ENCODE results near the gene NKIRAS1. TPM values are rescaled to one million over a fixed set of nuclear protein-coding genes. Genes with fewer than 3 reads are reported as not detected.
A peak's percentile ranks its signal among the peaks of the same experiment; 100 is the strongest.

Gene NKIRAS1
- total and polyA plus RNA-seq, 7 experiments from 2014 or later = 2.2 to 6.4 (median 3.6) TPM

DNA sequence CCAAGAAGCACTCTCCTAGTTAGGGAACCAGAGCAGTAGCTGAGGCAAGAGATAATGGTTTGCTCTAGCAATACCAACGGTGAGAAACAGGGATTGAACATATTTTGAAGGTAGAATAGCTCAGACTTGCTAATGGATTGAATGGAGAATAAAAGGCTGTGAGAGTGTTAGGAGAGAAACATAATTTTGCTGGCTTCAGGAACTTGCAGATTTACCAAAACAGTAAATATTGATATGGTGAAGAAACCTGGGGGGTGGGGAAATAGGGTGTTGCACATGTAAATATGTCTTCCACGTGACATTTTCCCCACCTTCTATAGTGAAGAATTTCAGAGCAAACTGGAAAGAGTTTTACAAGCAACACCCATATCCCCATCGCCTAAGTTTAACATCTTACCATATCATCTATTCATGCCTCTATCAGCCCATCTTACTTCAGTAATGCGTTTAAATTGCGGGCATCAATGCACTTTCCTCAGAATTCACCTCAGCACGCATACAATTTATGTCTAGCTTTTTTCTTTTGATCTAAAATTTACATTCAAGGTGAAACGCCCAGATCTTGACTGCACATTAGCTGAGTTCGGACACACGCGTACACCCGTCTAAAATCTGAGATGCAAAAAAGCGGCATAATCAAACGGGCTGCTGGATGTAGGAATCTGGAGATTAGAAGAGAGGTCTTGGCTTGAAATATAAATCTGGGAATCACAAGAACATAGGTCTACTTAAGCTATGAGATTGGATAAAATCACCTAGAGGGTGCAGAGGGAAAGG, 27.4 kb upstream of the NKIRAS1 start:
- Histone ChIP-seq H3K9me3 (ENCODE audit: control insufficient read depth in 2 of 3, low read length in 3 of 3) (no peaks in the 10 kb centered on the region), H3K27me3 (ENCODE audit: control insufficient read depth in 2 of 2, insufficient read depth in 2 of 2, low read length in 2 of 2) (no peaks in the 10 kb centered on the region), H3K4me3 (ENCODE audit: low read length) (peak overlapping the region; percentile 13), H3K4me1 (ENCODE audit: control insufficient read depth in 2 of 2, insufficient read depth in 2 of 2, low read length in 2 of 2) (peaks cover 14 to 18% of the 10 kb centered on the region in 2 donors), H3K27ac (ENCODE audit: low read depth, low read length) (peak overlapping the region; percentile 81), H3K36me3 (ENCODE audit: control insufficient read depth in 2 of 3, insufficient read depth in 3 of 3, low read length in 3 of 3) (no peaks in the 10 kb centered on the region)
- Mint-ChIP-seq H3K4me3 (peak overlapping the region; percentile 66 to 91 (median 86)), H3K27ac (peak overlapping the region; percentile 74 to 95 (median 89)), H3K4me1 (peaks cover 14 to 42% (median 28%) of the 10 kb centered on the region in 7 donors), H3K9me3 (peaks cover 0 to 1% (median 0%) of the 10 kb centered on the region in 11 donors), H3K36me3 (peaks cover 0 to 5% (median 3%) of the 10 kb centered on the region in 5 donors), H3K27me3 (peaks cover 0 to 45% (median 0%) of the 10 kb centered on the region in 5 donors)
- intact Hi-C loops (cut with micrococcal nuclease) = loop anchor here (2.0 to 10.0 kb wide), 3 partner anchors 739 to 1839 kb away; partner anchors contain the start of genes NGLY1 (in 1 of the 2), TOP2B (in 1 of the 2) and UBE2E2 (in 1 of the 2)
- ChIA-PET POLR2A (interaction anchor here (0.8 to 5.3 kb wide), 2 partner anchors 20 to 25 kb away, joined by 3 to 86 read pairs; partner anchors contain the start of genes NKIRAS1 and RPL15), CTCF (interaction anchor here (1.1 kb wide), 1 partner anchor 28 kb away, joined by 3 read pairs; the partner anchor contains the start of genes NKIRAS1 and RPL15)
- DNase-seq (peak in 4 of 9 donors; percentile 11 to 33 (median 24)), ATAC-seq (no peak)

DNA sequence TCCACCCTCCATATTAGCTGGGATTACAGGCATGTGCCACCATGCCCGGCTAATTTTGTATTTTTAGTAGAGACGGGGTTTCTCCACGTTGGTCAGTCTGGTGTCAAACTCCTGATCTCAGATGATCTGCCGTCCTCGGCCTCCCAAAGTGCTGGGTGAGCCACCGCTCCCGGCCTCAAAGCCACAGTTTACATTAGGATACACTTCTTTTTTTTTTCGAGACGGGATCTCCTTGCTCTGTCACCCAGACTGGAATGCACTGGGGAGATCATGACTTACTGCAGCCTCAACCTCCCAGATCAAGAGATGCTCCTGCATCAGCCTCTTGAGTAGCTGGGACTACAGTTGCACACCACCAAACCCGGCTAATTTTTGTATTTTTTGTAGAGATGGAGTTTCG, 25.8 kb upstream of the NKIRAS1 start:
- Mint-ChIP-seq H3K4me3 (no peak overlapping the region), H3K27me3 (peaks cover 0 to 50% (median 0%) of the 10 kb centered on the region in 5 donors), H3K27ac (peak overlapping the region in 2 of 9 donors; percentile 12 to 57), H3K9me3 (peaks cover 0 to 7% (median 0%) of the 10 kb centered on the region in 11 donors), H3K36me3 (peaks cover 0 to 5% (median 0%) of the 10 kb centered on the region in 5 donors), H3K4me1 (peaks cover 11 to 25% (median 18%) of the 10 kb centered on the region in 7 donors)
- intact Hi-C loops (cut with micrococcal nuclease) = loop anchor here (10.0 kb wide), 2 partner anchors 738 to 1722 kb away; partner anchors contain the start of genes TOP2B (in 1 of the 2) and UBE2E2 (in 1 of the 2)
- Histone ChIP-seq H3K27ac (ENCODE audit: low read depth, low read length) (no peak overlapping the region), H3K4me3 (ENCODE audit: low read length) (no peak overlapping the region), H3K4me1 (ENCODE audit: control insufficient read depth in 2 of 2, insufficient read depth in 2 of 2, low read length in 2 of 2) (peaks cover 7 to 11% of the 10 kb centered on the region in 2 donors), H3K36me3 (ENCODE audit: control insufficient read depth in 2 of 3, insufficient read depth in 3 of 3, low read length in 3 of 3) (no peaks in the 10 kb centered on the region), H3K9me3 (ENCODE audit: control insufficient read depth in 2 of 3, low read length in 3 of 3) (no peaks in the 10 kb centered on the region), H3K27me3 (ENCODE audit: control insufficient read depth in 2 of 2, insufficient read depth in 2 of 2, low read length in 2 of 2) (no peaks in the 10 kb centered on the region)
- POLR2A ChIA-PET = interaction anchor here (5.3 kb wide), 1 partner anchor 24 kb away, joined by 86 read pairs; the partner anchor contains the start of genes NKIRAS1 and RPL15
- DNase-seq (no peak), ATAC-seq (no peak)
- CTCF ChIA-PET = no interaction called here

DNA sequence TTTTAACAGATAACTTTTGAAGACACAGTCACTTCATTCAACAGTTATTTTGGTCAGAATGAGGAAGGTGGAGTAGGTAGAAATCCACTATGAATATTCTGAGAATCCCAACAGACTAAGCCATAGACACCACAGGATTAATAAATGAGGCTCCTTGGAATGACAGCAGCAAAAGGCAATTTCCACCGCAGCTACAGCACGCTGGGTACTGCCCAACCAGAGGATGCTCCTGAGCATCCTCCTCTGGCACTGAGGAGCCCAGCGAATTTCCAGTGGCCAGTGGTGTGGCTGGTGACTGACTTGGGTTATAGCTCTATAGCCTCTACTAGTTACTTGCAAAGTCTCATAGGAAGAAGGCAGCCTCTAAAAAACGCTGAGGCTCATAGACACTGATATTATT, 24.6 kb upstream of the NKIRAS1 start:
- peaks cover 0 to 53% (median 0%) of the 10 kb centered on the region in 5 donors for H3K27me3 Mint-ChIP-seq
- Histone ChIP-seq H3K36me3 (ENCODE audit: control insufficient read depth in 2 of 3, insufficient read depth in 3 of 3, low read length in 3 of 3) (no peaks in the 10 kb centered on the region), H3K4me1 (ENCODE audit: control insufficient read depth in 2 of 2, insufficient read depth in 2 of 2, low read length in 2 of 2) (peaks cover 0 to under 1% of the 10 kb centered on the region in 2 donors), H3K27me3 (ENCODE audit: control insufficient read depth in 2 of 2, insufficient read depth in 2 of 2, low read length in 2 of 2) (no peaks in the 10 kb centered on the region), H3K27ac (ENCODE audit: low read depth, low read length) (no peak overlapping the region), H3K4me3 (ENCODE audit: low read length) (no peak overlapping the region), H3K9me3 (ENCODE audit: control insufficient read depth in 2 of 3, low read length in 3 of 3) (no peaks in the 10 kb centered on the region)
- ChIA-PET CTCF (no interaction called here), POLR2A (interaction anchor here (5.3 kb wide), 1 partner anchor 23 kb away, joined by 86 read pairs; the partner anchor contains the start of genes NKIRAS1 and RPL15)
- H3K4me1 Mint-ChIP-seq = peaks cover 7 to 14% (median 12%) of the 10 kb centered on the region in 7 donors
- no peak overlapping the region for H3K27ac Mint-ChIP-seq
- DNase-seq (no peak), ATAC-seq (no peak)
- no peak overlapping the region for H3K4me3 Mint-ChIP-seq
- peaks cover 0 to 5% (median 0%) of the 10 kb centered on the region in 5 donors for H3K36me3 Mint-ChIP-seq
- intact Hi-C loops (cut with micrococcal nuclease) = loop anchor here (10.0 kb wide), 2 partner anchors 737 to 1723 kb away; partner anchors contain the start of genes TOP2B (in 1 of the 2) and UBE2E2 (in 1 of the 2)
- H3K9me3 Mint-ChIP-seq = peaks cover 0 to 7% (median 0%) of the 10 kb centered on the region in 11 donors

DNA sequence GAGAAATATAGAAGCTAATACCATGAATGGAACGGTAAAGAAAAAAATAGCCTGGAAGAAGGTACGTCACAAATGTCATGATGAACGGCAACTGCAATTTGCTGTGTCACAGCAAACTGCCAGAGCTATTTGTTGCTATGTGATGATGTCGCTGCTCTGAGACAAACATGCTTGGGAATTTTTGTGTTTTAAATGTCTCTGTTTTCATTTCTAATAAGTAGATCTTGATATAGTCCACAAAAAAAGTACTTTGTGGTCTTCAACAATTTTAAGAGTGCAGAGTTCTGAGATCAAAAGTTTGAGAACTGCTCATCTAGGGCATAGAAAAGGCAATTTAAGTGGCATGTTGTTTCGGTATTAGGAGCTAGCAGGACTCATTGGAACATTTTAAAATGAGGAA, 24.0 kb upstream of the NKIRAS1 start:
- Mint-ChIP-seq H3K36me3 (peaks cover 0 to 5% (median 0%) of the 10 kb centered on the region in 5 donors), H3K4me1 (peaks cover 7 to 12% (median 12%) of the 10 kb centered on the region in 7 donors), H3K27me3 (peaks cover 0 to 56% (median 0%) of the 10 kb centered on the region in 5 donors), H3K27ac (no peak overlapping the region), H3K9me3 (peaks cover 0 to 7% (median 0%) of the 10 kb centered on the region in 11 donors), H3K4me3 (no peak overlapping the region)
- DNase-seq = no peak
- CTCF ChIA-PET = no interaction called here
- POLR2A ChIA-PET = interaction anchor here (5.3 kb wide), 1 partner anchor 22 kb away, joined by 86 read pairs; the partner anchor contains the start of genes NKIRAS1 and RPL15
- intact Hi-C loops (cut with micrococcal nuclease) = loop anchor here (10.0 kb wide), 2 partner anchors 736 to 1724 kb away; partner anchors contain the start of genes TOP2B (in 1 of the 2) and UBE2E2 (in 1 of the 2)
- H3K27me3 ChIP-seq (ENCODE audit: control insufficient read depth in 2 of 2, insufficient read depth in 2 of 2, low read length in 2 of 2) = no peaks in the 10 kb centered on the region
- H3K4me1 ChIP-seq (ENCODE audit: control insufficient read depth in 2 of 2, insufficient read depth in 2 of 2, low read length in 2 of 2) = no peaks in the 10 kb centered on the region
- no peak overlapping the region for H3K27ac ChIP-seq (ENCODE audit: low read depth, low read length)
- H3K36me3 ChIP-seq (ENCODE audit: control insufficient read depth in 2 of 3, insufficient read depth in 3 of 3, low read length in 3 of 3) = no peaks in the 10 kb centered on the region
- H3K4me3 ChIP-seq (ENCODE audit: low read length) = no peak overlapping the region
- H3K9me3 ChIP-seq (ENCODE audit: control insufficient read depth in 2 of 3, low read length in 3 of 3) = no peaks in the 10 kb centered on the region
- no peak for ATAC-seq

DNA sequence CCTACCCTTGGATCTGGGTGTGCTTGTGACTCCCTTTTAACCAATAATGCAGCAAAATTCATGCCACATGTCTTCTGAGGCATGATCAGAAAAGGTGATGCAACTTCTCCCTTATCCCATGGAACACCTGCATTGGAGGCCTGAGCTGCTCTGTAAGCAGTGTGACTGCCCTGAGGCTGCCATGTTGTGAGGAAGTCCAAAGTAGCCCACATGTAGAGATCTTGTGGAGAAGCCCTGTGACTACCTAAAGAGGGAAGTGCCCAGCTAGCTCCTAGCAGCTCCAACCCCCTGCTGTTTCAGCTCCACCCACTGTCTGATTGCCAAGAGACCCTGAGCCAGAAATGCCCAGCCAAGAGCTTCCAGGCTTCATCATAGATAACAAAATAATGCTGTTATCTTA, 21.9 kb upstream of the NKIRAS1 start:
- DNase-seq (no peak), ATAC-seq (no peak)
- no peaks in the 10 kb centered on the region for H3K9me3 ChIP-seq (ENCODE audit: control insufficient read depth in 2 of 3, low read length in 3 of 3)
- H3K4me3 Mint-ChIP-seq = no peak overlapping the region
- H3K4me1 Mint-ChIP-seq = peaks cover 0 to 3% (median 2%) of the 10 kb centered on the region in 7 donors
- no peaks in the 10 kb centered on the region for H3K4me1 ChIP-seq (ENCODE audit: control insufficient read depth in 2 of 2, insufficient read depth in 2 of 2, low read length in 2 of 2)
- no peak overlapping the region for H3K27ac Mint-ChIP-seq
- H3K36me3 ChIP-seq (ENCODE audit: control insufficient read depth in 2 of 3, insufficient read depth in 3 of 3, low read length in 3 of 3) = no peaks in the 10 kb centered on the region
- intact Hi-C loops (cut with micrococcal nuclease) = no loop called here
- ChIA-PET CTCF (no interaction called here), POLR2A (no interaction called here)
- H3K9me3 Mint-ChIP-seq = peaks cover 0 to 7% (median 0%) of the 10 kb centered on the region in 11 donors
- no peaks in the 10 kb centered on the region for H3K27me3 ChIP-seq (ENCODE audit: control insufficient read depth in 2 of 2, insufficient read depth in 2 of 2, low read length in 2 of 2)
- peaks cover 0 to 55% (median 0%) of the 10 kb centered on the region in 5 donors for H3K27me3 Mint-ChIP-seq
- no peak overlapping the region for H3K4me3 ChIP-seq (ENCODE audit: low read length)
- peaks cover 0 to 8% (median 0%) of the 10 kb centered on the region in 5 donors for H3K36me3 Mint-ChIP-seq
- no peak overlapping the region for H3K27ac ChIP-seq (ENCODE audit: low read depth, low read length)

DNA sequence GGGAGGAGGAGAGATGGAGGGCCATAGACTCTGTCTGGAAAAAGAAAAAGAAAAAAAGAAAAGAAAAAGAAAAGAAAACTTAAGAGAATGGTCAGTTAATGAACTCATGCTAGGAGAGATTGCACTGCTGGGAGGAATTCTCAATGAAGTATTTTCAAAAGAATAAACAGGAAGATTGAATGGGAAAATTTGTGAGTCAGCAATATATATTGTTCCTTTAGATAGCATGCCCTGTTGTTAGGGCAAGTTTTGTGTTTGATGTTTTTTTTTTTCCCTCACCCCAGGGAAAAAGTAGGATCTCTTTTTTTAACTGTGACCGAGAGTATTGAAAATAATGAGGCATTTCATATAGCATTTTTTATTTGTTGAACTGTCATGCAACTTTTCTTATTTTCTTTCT, 20.5 kb upstream of the NKIRAS1 start:
- Mint-ChIP-seq H3K27ac (no peak overlapping the region), H3K4me3 (no peak overlapping the region), H3K9me3 (peaks cover 0 to 7% (median 0%) of the 10 kb centered on the region in 11 donors), H3K36me3 (peaks cover 0 to 8% (median 0%) of the 10 kb centered on the region in 5 donors), H3K27me3 (peaks cover 0 to 46% (median 0%) of the 10 kb centered on the region in 5 donors), H3K4me1 (no peaks in the 10 kb centered on the region)
- DNase-seq (no peak), ATAC-seq (no peak)
- intact Hi-C loops (cut with micrococcal nuclease) = no loop called here
- Histone ChIP-seq H3K4me1 (ENCODE audit: control insufficient read depth in 2 of 2, insufficient read depth in 2 of 2, low read length in 2 of 2) (no peaks in the 10 kb centered on the region), H3K4me3 (ENCODE audit: low read length) (no peak overlapping the region), H3K27ac (ENCODE audit: low read depth, low read length) (no peak overlapping the region), H3K9me3 (ENCODE audit: control insufficient read depth in 2 of 3, low read length in 3 of 3) (no peaks in the 10 kb centered on the region), H3K27me3 (ENCODE audit: control insufficient read depth in 2 of 2, insufficient read depth in 2 of 2, low read length in 2 of 2) (no peaks in the 10 kb centered on the region), H3K36me3 (ENCODE audit: control insufficient read depth in 2 of 3, insufficient read depth in 3 of 3, low read length in 3 of 3) (no peaks in the 10 kb centered on the region)
- ChIA-PET POLR2A (no interaction called here), CTCF (interaction anchor here (1.0 kb wide), 1 partner anchor 10 kb away, joined by 4 read pairs; no protein-coding TSS in a partner anchor)
